LNCaP clone FGC (cell line): Measurements from ENCODE around the gene SDR9C7.
"Not testable (repeated sequence)": the region's sequence is repeated elsewhere in the genome, so short reads cannot be mapped to it uniquely, and the experiment has no call there.

Experiments used
- DNase-seq: peaks from one replicate; pipeline ENCODE4 v3.0.0-alpha.2; 2011; ENCODE audit warnings: low read depth
- H3K4me3 ChIP-seq: 2 replicates; pipeline ENCODE4 v1.5.1; 2011; ENCODE audit warnings: mild to moderate bottlenecking, low read depth, low read length, control low read depth
- TF ChIP-seq, protein P1 (sequence below): IDR thresholded peaks from 2 replicates; pipeline ENCODE4 v1.5.1; 2012; ENCODE audit warnings: mild to moderate bottlenecking; ENCODE audit not compliant: control insufficient read depth, insufficient read depth; ENCODE audit errors: extremely low read depth

SDR9C7 gene

DNA sequence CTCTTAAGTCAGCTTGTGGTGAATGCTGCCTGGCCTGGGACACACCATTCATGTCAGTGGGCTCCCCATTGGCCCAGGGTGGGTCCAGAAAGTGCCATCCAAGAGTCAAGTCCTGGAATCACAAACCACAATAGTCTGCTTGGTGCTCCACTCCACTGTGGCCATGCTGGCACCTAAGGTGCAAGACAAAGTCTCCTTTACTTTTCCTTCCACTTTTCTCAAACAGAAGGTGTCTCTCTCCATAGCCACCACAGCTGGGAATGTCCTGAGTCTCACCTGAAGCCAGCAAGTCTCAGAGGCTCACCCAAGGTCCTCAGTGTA, 14.2 kb upstream of the SDR9C7 start:
- TF ChIP-seq, protein P1, sequence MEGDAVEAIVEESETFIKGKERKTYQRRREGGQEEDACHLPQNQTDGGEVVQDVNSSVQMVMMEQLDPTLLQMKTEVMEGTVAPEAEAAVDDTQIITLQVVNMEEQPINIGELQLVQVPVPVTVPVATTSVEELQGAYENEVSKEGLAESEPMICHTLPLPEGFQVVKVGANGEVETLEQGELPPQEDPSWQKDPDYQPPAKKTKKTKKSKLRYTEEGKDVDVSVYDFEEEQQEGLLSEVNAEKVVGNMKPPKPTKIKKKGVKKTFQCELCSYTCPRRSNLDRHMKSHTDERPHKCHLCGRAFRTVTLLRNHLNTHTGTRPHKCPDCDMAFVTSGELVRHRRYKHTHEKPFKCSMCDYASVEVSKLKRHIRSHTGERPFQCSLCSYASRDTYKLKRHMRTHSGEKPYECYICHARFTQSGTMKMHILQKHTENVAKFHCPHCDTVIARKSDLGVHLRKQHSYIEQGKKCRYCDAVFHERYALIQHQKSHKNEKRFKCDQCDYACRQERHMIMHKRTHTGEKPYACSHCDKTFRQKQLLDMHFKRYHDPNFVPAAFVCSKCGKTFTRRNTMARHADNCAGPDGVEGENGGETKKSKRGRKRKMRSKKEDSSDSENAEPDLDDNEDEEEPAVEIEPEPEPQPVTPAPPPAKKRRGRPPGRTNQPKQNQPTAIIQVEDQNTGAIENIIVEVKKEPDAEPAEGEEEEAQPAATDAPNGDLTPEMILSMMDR: no peak
- H3K4me3 ChIP-seq: no peak overlapping the region
- DNase-seq: no peak

DNA sequence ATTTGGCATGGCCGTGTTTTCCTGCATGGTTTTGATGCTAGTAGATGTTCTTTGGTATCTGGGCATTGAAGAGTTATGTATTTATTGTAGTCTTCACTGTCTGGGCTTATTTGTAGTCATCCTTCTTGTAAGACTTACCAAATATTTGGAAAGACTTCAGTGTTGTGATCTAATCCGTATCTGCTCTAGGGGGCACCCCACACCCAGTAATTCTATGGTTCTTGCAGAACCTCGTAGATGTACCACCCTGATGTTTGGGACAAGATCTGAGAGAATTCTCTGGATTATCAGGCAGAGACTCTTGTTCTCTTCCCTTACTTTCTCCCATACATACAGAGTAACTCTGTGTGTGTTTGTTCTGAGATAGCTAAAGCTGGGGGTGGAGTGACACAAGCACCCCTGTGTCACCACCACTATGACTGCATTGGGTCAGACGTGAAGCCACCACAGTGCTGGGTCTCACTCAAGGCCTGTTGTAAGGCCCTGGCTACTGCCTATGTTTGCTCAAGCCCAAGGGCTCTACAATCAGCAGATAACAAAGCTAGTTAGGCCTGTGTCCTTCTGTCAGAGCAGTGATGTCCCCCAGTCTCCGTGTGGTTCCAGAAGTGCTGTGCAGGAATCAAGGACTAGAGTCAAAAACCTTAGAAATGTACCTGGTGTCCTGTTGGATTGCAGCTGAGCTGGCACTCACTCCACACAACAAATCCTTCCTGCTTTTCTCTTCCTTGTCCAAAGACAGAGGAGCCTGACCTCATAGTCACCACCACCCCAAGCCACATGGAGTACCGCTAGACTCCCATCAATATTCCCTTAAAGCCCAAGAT, 13.6 kb upstream of the SDR9C7 start:
- TF ChIP-seq, protein P1: no peak
- no peak for DNase-seq
- no peak overlapping the region for H3K4me3 ChIP-seq

DNA sequence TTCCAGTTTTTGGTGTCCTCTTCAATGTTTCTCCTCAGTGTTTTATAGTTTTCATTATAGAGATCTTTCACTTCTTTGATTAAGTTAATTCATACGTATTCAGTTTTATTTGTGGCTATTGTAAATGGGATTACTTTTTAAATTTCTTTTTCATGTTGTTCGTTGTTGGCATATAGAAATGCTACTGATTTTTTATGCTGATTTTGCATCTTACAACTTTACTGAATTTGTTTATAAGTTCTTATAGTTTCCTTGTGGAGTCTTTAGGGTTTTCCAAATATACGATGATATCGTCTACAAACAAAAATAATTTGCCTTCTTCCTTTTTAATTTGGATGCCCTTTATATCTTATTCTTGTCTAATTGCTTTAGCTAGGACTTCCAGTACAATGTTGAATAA, 9.7 kb upstream of the SDR9C7 start:
- TF ChIP-seq, protein P1: no peak
- H3K4me3 ChIP-seq: no peak overlapping the region
- DNase-seq: no peak

DNA sequence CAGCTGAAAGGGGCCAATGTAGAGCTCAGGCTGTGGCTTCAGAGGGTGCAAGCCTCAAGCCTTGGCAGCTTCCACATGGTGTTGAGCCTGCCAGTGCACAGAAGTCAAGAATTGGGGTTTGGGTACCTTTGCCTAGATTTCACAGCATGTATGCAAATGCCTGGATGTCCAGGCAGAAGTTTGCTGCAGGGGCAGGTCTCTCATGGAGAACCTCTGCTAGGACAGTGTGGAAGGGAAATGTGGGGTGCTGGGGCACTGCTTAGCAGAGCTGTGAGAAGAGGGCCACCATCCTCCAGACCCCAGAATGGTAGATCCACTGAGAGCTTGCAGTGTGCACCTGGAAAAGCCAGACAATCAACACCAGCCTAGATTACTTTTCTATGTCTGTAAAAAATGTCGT, 9.2 kb upstream of the SDR9C7 start:
- DNase-seq, H3K4me3 ChIP-seq: not testable (repeated sequence)

DNA sequence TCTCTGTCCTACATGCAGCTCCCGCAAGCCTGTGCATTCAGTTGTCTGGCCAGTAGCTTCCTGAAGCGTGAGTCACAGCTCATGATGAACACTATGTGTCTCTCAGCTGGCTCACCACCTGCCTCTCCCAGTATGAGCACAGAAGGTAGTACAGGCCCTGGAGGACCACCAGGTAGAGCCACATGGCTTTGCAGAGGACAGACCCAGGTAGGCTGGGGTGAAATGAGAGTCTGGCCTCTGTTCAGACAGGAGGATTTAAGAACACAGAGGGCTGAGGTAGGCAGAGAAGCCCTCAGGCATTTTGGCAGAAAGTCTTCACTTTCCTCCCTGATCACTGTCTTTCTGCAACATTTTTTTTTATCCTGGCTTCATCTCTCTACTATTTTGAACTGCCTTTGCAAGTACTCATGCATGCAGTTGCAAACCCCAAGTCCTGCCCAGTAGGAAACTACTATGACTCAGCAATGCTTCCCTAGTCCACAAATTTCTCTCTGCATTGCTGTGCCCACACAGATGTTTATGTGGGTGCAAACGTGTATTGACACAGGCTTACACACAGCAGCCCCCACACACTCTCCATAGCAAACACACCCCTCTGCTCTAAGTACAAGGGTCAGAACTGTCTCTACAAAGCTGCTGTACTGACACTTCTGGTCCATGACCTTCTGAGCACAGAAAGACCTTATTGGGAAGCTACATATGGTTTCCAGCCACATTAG, 7.2 kb upstream of the SDR9C7 start:
- DNase-seq: no peak
- no peak overlapping the region for H3K4me3 ChIP-seq
- TF ChIP-seq, protein P1: no peak

DNA sequence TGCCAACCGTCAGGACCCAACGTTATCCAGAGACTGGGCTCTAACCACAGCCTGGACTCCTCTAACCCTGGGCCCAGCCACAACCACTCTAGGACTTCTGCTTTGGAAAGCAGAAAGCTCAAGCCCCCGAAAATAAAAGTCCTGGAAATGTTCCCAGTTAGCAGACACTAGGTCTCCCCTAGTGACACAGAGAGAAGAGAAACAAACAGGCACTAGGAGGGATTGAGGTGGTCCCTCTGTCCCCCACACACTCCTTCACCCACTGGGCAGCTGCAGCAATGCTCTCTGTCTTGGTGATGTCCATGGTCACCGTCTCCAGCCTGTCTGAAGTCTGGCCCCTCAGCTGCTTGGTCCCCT, 6.7 kb upstream of the SDR9C7 start:
- H3K4me3 ChIP-seq, DNase-seq: not testable (repeated sequence)

DNA sequence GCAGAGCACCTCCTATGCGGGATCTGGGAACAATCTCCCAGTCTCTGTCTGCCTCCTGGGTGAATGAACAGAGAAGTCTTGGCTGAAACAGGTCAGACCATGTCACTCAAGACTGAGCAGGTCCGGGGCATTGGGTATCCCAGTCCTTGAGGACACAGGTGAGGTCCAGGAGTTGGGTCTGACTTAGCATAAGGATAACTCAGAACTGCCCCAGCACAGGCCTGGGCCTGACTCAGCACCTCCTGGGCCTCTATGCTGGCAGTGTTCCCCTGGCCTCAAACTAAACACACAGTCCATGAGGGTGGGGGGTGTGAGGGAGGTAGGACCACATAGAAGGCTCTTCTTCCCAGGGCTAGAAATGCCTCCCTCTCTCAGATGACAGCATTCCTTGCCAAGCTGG, 1.5 kb upstream of the SDR9C7 start:
- no peak overlapping the region for H3K4me3 ChIP-seq
- TF ChIP-seq, protein P1: no peak
- no peak for DNase-seq

DNA sequence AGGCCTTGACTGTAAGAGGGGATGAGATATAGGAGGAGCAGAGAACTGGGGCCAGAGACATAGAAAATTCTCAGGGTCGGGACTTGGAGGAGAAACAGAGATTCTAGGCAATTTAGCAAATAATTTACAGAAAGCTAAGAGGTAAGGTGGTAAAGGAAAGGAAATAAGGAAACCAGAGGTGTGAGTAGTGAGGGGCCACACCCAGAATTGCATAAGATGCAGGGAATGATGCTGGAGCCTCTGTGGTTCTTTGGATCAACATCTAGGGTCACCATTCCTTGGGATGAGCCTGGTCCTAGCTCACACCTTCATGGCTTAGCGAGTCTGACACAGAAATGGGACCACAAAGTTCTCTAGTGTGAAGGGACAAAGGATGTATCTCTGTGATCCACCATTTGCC, 949 bp upstream of the SDR9C7 start:
- DNase-seq: no peak
- TF ChIP-seq, protein P1: no peak

More for the DNA sequence above, 949 bp upstream of the SDR9C7 start:
- no peak overlapping the region for H3K4me3 ChIP-seq
